Colon (tissue), 2 donors: ENCODE measurements around the gene UNC5C.
"Not testable (repeated sequence)": the region's sequence is repeated elsewhere in the genome, so short reads cannot be mapped to it uniquely, and the experiment has no call there.

Source experiments
- FAIRE-seq: peaks from 2 replicates; lab custom pipeline; 2012; peaks lifted over from hg19 to GRCh38; lab: Jason Lieb, UNC
- donor health status: control.
- donor health status: control.

The UNC5C gene

DNA sequence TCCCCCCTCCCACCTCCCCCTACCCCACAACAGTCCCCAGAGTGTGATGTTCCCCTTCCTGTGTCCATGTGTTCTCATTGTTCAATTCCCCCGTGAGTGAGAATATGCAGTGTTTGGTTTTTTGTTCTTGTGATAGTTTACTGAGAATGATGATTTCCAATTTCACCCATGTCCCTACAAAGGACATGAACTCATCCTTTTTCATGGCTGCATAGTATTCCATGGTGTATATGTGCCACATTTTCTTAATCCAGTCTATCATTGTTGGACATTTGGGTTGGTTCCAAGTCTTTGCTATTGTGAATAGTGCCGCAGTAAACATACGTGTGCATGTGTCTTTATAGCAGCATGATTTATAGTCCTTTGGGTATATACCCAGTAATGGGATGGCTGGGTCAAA, 377.4 kb downstream of the UNC5C start:
- FAIRE-seq: not testable (repeated sequence)

DNA sequence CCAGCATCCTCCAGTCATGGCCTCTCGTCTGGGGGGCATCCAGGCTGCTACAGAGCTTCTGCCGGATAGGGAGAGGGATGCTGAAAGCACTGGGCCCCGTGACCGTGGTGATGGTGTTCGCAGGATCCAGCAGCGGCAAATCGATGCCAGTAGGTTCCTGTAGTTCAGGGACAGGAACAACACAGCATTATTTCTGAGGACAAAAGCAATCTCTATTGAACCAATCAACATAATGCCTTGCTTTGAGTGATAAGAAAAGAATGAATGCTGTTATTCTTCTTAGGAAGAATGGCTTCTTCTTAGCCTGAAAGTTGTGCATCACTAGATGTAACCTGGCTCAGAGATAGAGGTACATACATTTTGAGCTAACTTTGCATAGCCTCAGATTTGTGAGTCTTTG, 378.6 kb downstream of the UNC5C start:
- no peak for FAIRE-seq

DNA sequence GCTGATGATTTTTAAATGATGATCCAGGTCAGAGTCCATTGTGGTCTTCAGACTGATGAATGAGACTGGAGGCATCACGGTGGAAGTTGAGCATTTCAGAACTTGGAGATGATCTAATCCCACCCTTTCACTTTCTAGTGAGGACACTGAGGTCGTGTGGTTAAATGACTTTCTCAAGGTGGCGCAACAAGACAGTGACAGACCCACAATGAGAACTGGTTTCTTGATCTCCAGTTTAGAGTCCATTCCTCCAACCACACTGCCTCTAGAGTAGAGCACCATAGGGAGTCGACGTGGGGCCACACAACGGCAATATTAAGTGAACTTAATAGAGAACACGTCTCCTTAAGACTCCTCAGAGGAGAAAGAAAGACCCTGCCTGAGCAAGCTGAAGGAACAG, 381.0 kb downstream of the UNC5C start:
- no peak for FAIRE-seq

DNA sequence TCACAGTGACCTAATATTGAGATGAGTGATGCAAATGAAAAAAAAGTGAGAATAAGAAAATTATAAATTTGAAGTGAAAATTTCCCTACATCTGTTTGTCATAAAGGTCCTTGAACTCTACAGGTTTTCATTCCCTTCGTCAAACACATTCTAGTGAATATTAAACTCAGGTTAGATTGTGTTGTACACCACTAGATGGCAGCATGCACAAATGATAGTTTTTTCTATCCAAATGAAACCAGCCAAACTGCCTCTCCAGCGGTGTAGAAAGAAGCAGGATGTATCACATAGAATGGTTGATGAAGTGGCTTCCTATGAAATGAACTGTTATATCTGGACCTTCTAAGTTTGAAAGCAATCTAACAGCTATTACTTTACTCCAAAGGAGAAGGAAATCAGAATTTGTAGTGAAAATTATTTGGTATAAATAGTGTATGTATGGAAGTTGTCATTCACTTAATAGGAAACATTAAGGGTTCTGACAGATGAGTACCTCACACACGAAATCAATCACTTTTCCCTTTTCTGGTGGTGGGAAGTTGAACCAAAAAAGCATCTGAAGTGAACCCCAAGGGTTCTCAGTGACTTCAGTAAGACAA, 382.7 kb downstream of the UNC5C start:
- no peak for FAIRE-seq

DNA sequence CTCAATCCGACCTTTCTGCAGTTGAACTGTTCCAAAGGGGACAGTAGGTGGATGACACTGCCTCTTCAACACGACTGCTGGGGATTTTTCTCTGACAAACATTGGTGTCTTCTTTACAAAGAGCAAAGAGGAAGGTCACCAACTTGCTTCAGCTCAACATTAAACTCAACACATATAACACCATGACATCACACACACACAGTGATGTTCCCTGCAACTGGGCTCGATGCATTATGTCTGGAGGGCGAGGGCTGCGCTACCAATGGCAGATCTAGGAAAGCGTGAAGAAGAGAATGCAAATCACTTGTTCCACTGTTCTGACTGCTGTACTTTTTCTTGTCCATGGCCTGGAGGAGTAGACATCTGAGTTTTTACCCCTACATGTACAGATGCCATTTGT, 385.9 kb downstream of the UNC5C start:
- FAIRE-seq: no peak

DNA sequence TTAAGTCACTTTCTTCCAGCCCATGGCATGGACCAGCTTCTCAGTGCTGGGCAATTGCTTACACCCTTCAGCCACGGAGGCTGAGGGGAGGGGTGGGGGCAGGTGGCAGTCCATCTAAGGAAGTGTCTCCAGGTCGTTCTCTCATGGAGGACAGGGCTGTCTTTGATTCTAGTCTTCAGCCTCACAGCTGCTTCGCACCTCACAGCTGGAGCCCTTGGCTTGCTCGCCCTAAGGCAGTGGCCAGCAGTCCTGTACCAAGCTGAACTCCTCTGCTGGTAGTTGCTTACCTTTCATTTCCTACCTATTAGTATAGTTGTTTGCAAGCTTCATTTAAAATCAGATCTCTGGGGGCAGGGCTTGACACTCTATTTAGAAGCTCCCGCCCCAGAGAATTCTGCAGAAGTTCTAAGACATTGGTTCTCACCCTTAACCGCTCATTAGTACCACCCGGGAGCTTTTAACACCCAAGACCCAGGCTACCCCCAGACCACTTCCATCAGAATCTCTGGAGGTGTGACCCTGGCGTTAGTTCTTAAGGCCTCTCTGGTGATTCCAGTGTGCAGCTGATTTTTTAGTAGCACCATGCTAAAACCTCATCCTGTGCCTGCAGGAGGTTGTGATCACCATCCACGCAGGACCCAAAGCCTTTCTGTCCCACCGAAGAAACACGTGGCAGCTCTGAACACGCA, 386.8 kb downstream of the UNC5C start:
- no peak for FAIRE-seq

DNA sequence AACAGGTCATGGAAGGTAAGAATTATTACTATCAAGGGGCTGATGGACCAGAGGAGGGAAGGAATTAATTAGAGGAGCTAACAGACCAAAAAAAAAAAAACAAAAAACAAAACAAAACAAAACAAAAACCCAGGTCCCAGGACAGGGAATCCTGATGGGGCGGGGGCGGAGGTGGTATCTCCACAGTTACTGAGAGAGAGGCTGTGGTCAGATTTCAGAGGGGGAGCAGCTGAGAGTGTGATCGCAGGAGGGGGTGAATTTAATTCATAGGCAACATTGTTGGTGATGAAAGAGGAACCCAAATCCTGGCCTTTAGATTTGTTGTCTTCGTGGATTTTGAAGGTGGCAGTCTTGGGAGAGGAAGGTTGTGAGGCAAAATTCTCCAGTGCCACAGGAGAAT, 389.4 kb downstream of the UNC5C start:
- no peak for FAIRE-seq

DNA sequence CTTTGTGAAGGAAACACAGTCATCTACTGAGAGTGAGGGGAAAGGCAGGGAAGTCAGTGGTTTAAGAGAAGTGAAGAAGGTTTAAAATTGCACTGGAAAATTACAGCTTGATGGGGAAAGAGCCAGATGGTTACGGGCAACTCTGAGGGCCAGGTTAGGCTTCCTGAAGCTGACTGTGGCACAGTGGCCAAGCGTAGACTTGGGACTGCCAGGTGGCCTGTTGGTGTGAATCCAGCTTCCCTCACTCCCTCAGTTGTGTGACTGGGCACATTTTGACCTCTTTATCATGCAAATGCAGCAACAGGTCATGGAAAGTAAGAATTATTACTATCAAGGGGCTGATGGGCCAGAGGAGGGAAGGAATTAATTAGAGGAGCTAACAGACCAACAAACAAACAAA, 390.1 kb downstream of the UNC5C start:
- FAIRE-seq: no peak

DNA sequence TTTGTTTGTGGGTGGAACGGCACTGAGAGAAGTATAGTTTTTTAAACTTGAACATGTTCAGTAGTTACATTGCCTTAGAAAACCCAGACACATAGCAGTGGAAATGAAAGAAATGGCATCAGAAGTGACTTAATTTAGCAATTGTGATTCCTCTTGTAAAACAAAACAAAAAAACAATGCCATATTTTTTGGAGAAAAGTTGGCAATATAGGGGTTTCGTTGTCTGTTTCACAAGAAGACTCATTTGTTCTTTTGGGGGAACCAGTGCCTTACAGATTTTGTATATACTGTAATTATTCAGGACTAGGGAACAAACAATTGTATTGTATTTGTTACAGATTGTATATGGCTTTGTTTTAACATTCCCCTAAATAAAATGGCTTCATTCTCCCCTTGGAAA, 390.7 kb downstream of the UNC5C start:
- no peak for FAIRE-seq

DNA sequence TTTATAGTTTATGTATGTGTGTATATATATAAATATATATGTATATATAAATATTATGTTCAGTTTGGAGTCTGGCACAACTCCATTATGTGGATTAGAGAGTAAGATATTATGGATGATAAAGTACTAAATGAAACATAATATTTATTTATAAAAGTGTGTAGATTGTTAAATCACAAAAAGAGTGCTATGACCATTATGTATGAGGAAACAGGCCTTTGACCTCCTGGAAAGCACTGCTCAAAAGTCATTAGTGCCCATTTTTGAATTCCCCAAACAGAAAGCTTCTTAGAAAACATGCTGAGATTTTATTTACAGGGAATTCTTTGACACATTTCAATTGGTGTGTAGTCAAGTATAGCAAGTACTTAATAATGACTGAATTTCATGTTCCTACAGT, 391.2 kb downstream of the UNC5C start:
- peak; percentile 5 for FAIRE-seq

DNA sequence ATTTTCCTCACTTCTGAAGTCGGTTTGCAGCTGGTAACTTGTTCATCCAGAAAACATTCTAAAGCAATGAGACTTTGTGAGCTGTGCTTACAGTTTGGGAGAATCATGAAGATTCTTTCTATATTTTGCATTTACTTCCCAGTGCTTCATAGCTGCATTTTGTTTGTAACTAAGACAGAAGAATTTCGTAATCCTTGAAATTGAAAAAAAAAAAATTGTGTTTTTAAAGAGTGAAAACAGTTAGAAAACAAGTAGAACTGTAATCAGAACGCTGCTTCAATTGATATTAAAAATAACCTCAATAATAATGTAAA, 392.4 kb downstream of the UNC5C start:
- peak; percentile 33 for FAIRE-seq

DNA sequence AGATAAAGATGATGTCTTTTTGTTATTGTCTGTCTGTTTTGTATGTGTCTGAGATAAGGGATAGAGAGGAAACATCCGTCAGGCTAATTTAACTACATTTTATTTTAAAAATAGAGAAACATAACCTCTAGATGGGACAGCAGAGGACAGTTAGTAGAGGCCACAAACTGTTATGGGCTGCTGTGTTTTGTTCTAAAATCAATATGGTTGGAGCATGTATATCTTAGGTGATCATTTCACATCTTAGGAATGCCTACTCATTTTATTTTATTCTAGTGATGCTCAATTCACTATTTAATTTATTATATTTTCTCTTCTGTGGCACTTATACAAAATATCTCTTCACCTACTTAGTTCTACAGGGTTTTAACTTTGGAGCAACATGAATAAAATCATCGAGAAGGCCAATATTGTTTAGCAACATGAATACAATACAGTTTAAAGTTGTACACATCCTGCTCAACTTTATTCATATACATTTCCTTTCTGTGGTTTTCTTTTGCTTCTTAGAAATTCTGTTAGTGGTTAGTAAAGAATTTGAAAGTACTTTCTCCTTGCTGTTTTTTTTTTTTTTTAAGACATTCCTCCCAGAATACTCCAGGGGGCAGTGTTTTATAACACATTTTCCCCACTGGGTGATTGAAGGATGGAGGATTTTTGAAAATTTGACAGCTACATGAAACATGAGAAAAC, 392.9 kb downstream of the UNC5C start:
- FAIRE-seq: no peak

DNA sequence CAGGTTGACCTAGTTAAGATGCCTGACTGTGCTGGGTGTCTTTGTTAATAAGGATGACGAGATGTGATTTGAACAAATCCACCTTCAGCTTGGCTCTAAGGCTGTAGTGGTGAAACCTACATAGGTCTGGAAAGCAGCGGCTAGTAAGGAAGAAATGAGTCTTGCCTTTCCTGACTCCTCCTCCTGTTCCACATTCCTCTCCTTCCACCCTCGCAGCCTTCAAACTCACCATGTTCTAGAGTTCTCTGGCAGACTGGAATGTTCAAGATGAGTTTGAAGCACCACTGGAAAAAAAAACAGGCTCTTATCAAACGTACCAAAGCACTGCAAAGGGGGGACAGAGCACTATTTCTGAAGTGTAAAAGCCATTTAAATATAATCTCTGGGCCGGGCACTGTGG, 395.6 kb downstream of the UNC5C start:
- FAIRE-seq: no peak

DNA sequence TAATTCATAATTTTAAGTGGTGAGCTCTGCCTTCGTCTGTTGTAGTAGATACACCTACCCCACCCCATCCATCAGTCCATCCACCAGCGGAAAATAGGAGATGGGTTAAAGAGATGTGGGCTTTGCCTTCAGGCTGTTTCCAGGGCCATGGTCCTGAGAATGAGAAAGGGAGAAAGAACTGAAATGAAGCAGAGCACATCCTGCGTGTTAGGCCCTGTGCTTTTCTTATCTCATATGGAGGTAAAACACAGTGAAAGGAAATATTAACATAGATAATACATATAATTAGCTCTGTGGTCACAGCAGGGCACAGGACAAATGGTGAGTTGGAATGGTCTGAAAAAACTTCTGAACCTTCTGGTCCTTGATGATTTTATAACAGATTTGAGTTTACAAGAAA, 397.5 kb downstream of the UNC5C start:
- FAIRE-seq: no peak

DNA sequence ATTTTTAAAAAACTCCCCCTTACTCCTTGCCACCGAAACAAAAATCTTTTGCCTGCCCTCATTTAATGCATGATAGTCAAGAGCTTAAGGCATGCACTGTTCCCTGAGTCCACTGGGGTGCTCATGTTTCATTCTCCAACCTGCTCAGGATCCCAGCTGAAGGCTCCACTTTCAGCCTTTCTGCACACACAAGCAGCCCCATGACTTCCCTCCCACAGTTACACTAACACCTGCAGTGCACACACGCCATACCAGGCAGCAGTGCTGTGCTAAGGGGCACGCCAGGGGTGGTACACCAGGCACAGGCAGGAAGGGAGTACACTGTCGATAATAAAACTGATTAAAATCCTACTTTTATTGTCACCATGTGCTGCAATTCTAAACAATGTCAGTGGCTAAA, 405.8 kb downstream of the UNC5C start:
- no peak for FAIRE-seq

DNA sequence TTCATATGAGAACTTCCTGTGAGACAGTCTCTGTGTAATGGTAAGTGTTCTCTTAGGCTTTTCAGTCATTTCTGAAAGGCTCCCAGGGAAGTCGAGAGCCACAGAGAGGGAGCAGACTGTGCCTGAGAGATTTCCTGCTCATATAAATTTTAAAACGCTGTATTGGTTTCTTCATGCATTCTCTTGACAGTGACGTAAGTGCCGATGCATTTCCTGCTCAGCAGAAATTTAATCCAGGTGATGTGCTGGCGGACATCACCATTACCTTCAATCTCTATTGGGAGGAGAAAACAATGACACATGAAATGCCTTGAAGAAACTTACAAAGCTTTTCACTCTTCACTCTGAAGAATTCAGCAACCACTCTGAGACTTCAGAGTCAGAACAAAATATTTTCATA, 407.4 kb downstream of the UNC5C start:
- no peak for FAIRE-seq

DNA sequence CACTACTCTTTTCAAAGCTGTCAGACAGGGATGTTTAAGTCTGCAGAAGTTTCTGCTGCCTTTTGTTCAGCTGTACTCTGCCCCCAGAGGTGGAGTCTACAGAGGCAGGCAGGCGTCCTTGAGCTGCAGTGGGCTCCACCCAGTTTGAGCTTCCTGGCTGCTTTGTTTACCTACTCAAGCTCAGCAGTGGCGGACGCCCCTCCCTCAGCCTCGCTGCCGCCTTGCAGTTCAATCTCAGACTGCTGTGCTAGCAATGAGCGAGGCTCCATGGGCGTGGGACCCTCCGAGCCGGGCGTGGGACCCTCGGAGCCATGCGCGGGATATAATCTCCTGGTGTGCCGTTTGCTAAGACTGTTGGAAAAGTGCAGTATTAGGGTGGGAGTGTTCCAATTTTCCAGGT, 409.3 kb downstream of the UNC5C start:
- not testable (repeated sequence) for FAIRE-seq

DNA sequence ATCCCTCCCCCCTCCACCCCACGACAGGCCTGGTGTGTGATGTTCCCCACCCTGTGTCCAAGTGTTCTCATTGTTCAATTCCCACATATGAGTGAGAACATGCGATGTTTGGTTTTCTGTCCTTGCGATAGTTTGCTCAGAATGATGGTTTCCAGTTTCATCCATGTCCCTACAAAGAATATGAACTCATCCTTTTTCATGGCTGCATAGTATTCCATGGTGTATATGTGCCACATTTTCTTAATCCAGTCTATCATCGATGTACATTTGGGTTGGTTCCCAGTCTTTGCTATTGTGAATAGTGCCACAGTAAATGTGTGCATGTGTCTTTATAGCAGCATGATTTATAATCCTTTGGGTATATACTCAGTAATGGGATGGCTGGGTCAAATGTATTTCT, 414.8 kb downstream of the UNC5C start:
- FAIRE-seq: not testable (repeated sequence)

DNA sequence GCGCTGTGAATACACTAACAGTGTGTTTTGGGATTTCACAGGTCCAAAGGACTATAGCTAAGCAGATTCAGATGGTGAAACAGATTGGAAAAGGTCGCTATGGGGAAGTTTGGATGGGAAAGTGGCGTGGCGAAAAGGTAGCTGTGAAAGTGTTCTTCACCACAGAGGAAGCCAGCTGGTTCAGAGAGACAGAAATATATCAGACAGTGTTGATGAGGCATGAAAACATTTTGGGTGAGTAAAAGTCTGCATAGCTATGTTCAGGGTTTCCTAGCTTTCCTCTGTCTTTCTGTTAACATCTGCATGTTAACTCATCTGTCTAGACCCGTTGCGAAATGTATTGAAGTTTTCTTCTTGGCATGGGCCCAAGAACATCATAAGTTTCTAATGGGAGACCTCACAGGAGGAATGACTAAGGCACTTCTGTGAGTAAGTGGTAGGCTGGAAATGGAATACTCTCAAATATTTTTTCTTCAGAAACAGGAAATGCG, 418.9 kb downstream of the UNC5C start:
- no peak for FAIRE-seq

DNA sequence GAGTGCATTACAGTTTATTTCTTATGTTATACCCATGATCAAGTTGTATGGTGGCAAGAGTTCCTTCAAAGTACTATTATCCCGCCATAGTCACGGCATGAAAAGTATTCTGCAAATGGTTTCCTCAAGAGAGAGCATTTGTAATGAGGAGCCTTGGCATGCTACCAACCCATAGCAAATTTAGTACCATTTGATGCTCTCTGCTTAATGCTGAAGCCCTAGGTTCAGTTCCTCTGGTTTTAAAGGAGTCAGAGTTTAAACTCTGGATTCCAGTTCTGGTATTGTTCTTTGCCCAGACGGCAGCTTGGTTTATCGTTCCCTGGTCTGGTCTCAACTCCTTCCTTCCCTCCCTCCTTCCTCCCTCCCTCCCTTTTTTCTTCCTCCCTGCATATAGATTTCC, 419.7 kb downstream of the UNC5C start:
- no peak for FAIRE-seq

DNA sequence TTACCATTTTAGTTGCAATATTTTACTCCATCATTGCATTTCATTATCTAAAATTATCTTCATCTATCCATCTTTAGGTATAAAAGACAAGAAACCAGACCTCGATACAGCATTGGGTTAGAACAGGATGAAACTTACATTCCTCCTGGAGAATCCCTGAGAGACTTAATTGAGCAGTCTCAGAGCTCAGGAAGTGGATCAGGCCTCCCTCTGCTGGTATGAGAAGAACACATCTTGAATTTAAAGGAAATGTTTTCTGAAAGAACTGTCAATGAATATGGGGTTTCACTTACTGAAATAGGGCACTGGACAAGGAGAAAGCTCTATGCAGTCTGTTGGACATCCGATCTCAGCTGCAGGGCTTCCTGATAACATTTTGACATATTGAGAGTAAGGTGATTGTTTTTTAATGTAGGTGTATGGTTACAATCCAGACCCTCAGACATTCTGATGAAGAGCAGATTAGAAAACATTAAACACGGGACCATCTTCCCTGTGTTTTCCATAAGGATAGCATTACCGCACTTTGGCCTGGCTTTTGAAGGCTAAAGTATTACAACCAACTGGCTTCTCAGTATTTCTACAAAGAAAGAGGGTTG, 423.8 kb downstream of the UNC5C start:
- FAIRE-seq: no peak

DNA sequence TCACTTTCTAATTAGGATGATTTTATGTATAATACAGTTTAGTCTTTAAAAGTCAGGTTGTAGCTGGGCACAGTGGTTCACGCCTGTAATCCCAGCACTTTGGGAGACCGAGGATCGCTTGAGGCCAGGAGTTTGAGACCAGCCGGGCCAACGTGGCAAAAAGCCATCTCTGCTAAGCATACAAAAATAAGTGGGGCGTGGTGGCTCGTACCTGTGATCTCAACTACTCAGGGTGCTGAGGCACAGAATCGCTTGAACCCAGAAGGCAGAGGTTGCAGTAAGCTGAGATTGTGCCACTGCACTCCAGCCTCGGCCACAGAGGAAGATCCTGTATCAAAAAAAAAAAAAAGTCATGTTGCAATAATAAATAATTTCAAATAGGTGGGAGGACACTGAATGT, 426.8 kb downstream of the UNC5C start:
- no peak for FAIRE-seq

DNA sequence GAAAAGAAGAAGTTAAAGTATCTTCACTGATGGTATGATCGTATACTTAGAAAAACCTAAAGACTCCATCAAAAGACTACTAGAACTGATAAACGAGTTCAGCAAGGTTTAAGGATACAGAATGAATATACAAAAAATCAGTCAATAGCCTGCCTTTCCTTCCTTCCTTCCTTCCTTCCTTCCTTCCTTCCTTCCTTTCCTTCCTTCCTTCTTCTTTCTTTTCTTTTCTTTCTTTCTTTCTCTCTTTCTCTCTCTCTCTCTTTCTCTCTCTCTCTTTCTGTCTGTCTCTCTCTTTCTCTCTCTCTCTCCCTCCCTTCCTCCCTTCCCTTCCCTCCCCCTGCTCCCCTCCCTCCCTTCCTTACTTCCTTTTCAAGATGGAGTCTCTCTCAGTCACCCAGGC, 428.3 kb downstream of the UNC5C start:
- no peak for FAIRE-seq
